HG03066 (cell line): Measurements from ENCODE around the gene NDUFB7.
A peak's percentile ranks its signal among the peaks of the same experiment; 100 is the strongest.
"Not testable (repeated sequence)": the region's sequence is repeated elsewhere in the genome, so short reads cannot be mapped to it uniquely, and the experiment has no call there.

Experiments used
- ATAC-seq: cut with Tn5 transposase; IDR thresholded peaks from one replicate; pipeline ENCODE4 v1.9.1; 2021; ENCODE audit warnings: low read depth; ENCODE audit not compliant: unreplicated experiment

NDUFB7 gene

GRCh38 chr19:14575428-14575980 is 3.6 kb upstream of the NDUFB7 start:
- no peak for ATAC-seq

GRCh38 chr19:14570864-14571527 is 870 bp downstream of the NDUFB7 start:
- ATAC-seq = no peak

GRCh38 chr19:14567079-14567478 is 4.8 kb downstream of the NDUFB7 start:
- ATAC-seq = no peak

- no peak for ATAC-seq
Observed at GRCh38 chr19:14566712-14567077, 5.2 kb downstream of the NDUFB7 start.

GRCh38 chr19:14565765-14566711 is 5.8 kb downstream of the NDUFB7 start:
- no peak for ATAC-seq

GRCh38 chr19:14565298-14565679 is 6.6 kb downstream of the NDUFB7 start:
- ATAC-seq = no peak

- not testable (repeated sequence) for ATAC-seq
Observed at GRCh38 chr19:14564652-14565297, 7.1 kb downstream of the NDUFB7 start.

GRCh38 chr19:14563989-14564651 is 7.7 kb downstream of the NDUFB7 start:
- no peak for ATAC-seq

GRCh38 chr19:14563590-14563926 is 8.3 kb downstream of the NDUFB7 start:
- ATAC-seq = no peak

- ATAC-seq = no peak
Observed at GRCh38 chr19:14562660-14563589, 8.9 kb downstream of the NDUFB7 start.

- no peak for ATAC-seq
Observed at GRCh38 chr19:14561847-14562351, 10.0 kb downstream of the NDUFB7 start.

GRCh38 chr19:14561249-14561648 is 10.6 kb downstream of the NDUFB7 start:
- ATAC-seq = no peak

GRCh38 chr19:14560776-14561108 is 11.1 kb downstream of the NDUFB7 start:
- ATAC-seq = no peak

- ATAC-seq = no peak
Observed at GRCh38 chr19:14559916-14560775, 11.7 kb downstream of the NDUFB7 start.

GRCh38 chr19:14558370-14559066 is 13.3 kb downstream of the NDUFB7 start:
- ATAC-seq = no peak

- peak; percentile 68 for ATAC-seq
Observed at GRCh38 chr19:14556662-14557188, 15.1 kb downstream of the NDUFB7 start.

GRCh38 chr19:14555918-14556661 is 15.8 kb downstream of the NDUFB7 start:
- ATAC-seq = peak; percentile 17
